Stimulated activated CD4-positive, alpha-beta T cell treated with anti-CD3 and anti-CD28 coated beads, Interleukin-4, amount 100 ng/mL, for 24 hours (primary cell): ENCODE data around the gene SUPT20HL2.
"Not testable (repeated sequence)": the region's sequence is repeated elsewhere in the genome, so short reads cannot be mapped to it uniquely, and the experiment has no call there.

Source experiments
- DNase-seq: peaks from one replicate; pipeline ENCODE4 v3.0.0-alpha.2; 2020

Gene SUPT20HL2

GRCh38 chrX:24309580-24310374 lies 4.1 kb downstream of the SUPT20HL2 start:
- DNase-seq: not testable (repeated sequence)

GRCh38 chrX:24308803-24309202 lies 5.1 kb downstream of the SUPT20HL2 start:
- not testable (repeated sequence) for DNase-seq

- no peak for DNase-seq
These were observed 7.4 kb downstream of the SUPT20HL2 start for GRCh38 chrX:24306440-24306839.

- DNase-seq: no peak
These were observed 8.0 kb downstream of the SUPT20HL2 start for GRCh38 chrX:24305905-24306304.

- DNase-seq: no peak
These were observed 12.1 kb downstream of the SUPT20HL2 start for GRCh38 chrX:24301806-24302205.

- no peak for DNase-seq
These were observed 12.8 kb downstream of the SUPT20HL2 start for GRCh38 chrX:24301060-24301459.

- DNase-seq: no peak
These were observed 15.7 kb downstream of the SUPT20HL2 start for GRCh38 chrX:24298191-24298590.

GRCh38 chrX:24294619-24295018 lies 19.2 kb downstream of the SUPT20HL2 start:
- DNase-seq: peak; percentile 7

GRCh38 chrX:24293412-24293811 lies 20.5 kb downstream of the SUPT20HL2 start:
- DNase-seq: no peak

GRCh38 chrX:24292353-24292752 lies 21.5 kb downstream of the SUPT20HL2 start:
- no peak for DNase-seq

GRCh38 chrX:24285082-24285481 lies 28.8 kb downstream of the SUPT20HL2 start:
- DNase-seq: no peak

- no peak for DNase-seq
These were observed 30.6 kb downstream of the SUPT20HL2 start for GRCh38 chrX:24283127-24283794.

GRCh38 chrX:24282381-24283126 lies 31.3 kb downstream of the SUPT20HL2 start:
- DNase-seq: no peak

GRCh38 chrX:24277405-24277804 lies 36.5 kb downstream of the SUPT20HL2 start:
- no peak for DNase-seq

- DNase-seq: no peak
These were observed 37.9 kb downstream of the SUPT20HL2 start for GRCh38 chrX:24276015-24276414.

GRCh38 chrX:24271262-24271661 lies 42.6 kb downstream of the SUPT20HL2 start:
- DNase-seq: no peak

GRCh38 chrX:24268786-24269185 lies 45.1 kb downstream of the SUPT20HL2 start:
- no peak for DNase-seq

- no peak for DNase-seq
These were observed 46.9 kb downstream of the SUPT20HL2 start for GRCh38 chrX:24266996-24267395.

- DNase-seq: no peak
These were observed 49.5 kb downstream of the SUPT20HL2 start for GRCh38 chrX:24264383-24264782.

GRCh38 chrX:24262309-24262708 lies 51.6 kb downstream of the SUPT20HL2 start:
- DNase-seq: no peak
